ENCODE data around the gene NMUR1. TPM values are rescaled to one million over a fixed set of nuclear protein-coding genes. Genes with fewer than 3 reads are reported as not detected.
A peak's percentile ranks its signal among the peaks of the same experiment; 100 is the strongest.

NMUR1 gene
- total and polyA plus RNA-seq, 2 experiments from 2014 or later = 0.33 to 0.37 TPM

GRCh38 chr2:231554327-231554726, 24.1 kb upstream of the NMUR1 start:
- Histone ChIP-seq H3K36me3 (replicated peaks; ENCODE audit: insufficient read depth, low read depth) (no peaks in the 10 kb centered on the region), H3K9me2 (replicated peaks; ENCODE audit: insufficient read depth) (no peaks in the 10 kb centered on the region), H4K20me1 (ENCODE audit: insufficient read depth, poor library complexity, severe bottlenecking) (no peaks in the 10 kb centered on the region), H3K27ac (peak overlapping the region; percentile 34), H2AFZ (no peak overlapping the region), H3K4me1 (ENCODE audit: insufficient read depth) (no peaks in the 10 kb centered on the region), H3K4me2 (peak overlapping the region; percentile 56), H3K4me3 (no peak overlapping the region), H3K79me2 (no peaks in the 10 kb centered on the region), H3K27me3 (no peaks in the 10 kb centered on the region), H3K9me3 (ENCODE audit: low read depth) (peaks cover 9% of the 10 kb centered on the region)
- no peak for DNase-seq (ENCODE audit: low spot score)
- WGBS (ENCODE audit: low lambda C conversion rate, missing lambda C conversion rate) = 86% methylated on average over 8 of the region's 8 CpGs
- TF ChIP-seq EZH2 (IDR thresholded peaks at IDR 0.05; ENCODE audit: borderline replicate concordance) = no peak
- no peak for TF ChIP-seq EZH2phosphoT487 (IDR thresholded peaks at IDR 0.05; ENCODE audit: low read depth, severe bottlenecking, unreplicated experiment)
- TF ChIP-seq CTCF (IDR thresholded peaks at IDR 0.05; ENCODE audit: poor library complexity) = no peak

DNA sequence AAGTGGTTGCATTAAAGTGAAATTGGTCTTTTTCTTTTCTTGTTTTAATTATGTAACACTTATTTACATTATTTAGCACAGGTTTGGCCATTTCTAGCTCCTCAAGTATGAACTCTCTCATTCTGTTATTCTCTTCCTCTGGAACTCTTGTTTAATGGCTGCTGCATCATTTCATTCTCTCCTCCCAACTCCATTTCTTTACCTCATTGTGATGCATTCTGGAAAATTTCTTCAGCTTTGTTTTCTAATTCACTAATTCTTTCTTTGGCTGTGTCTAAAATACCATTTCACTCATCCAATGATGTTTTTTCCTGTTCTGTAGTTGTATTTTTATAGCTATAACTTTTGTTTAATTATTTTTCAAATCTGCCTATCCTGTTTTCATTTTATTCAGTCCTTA, 22.5 kb upstream of the NMUR1 start:
- Histone ChIP-seq H3K27ac (no peak overlapping the region), H3K4me1 (ENCODE audit: insufficient read depth) (no peaks in the 10 kb centered on the region), H3K9me2 (replicated peaks; ENCODE audit: insufficient read depth) (no peaks in the 10 kb centered on the region), H2AFZ (no peak overlapping the region), H3K79me2 (no peaks in the 10 kb centered on the region), H3K27me3 (no peaks in the 10 kb centered on the region), H3K36me3 (replicated peaks; ENCODE audit: insufficient read depth, low read depth) (no peaks in the 10 kb centered on the region), H3K4me2 (no peak overlapping the region), H3K4me3 (no peak overlapping the region), H4K20me1 (ENCODE audit: insufficient read depth, poor library complexity, severe bottlenecking) (no peaks in the 10 kb centered on the region), H3K9me3 (ENCODE audit: low read depth) (peaks cover 9% of the 10 kb centered on the region)
- DNase-seq (ENCODE audit: low spot score) = no peak
- TF ChIP-seq EZH2 (IDR thresholded peaks at IDR 0.05; ENCODE audit: borderline replicate concordance) (no peak), EZH2phosphoT487 (IDR thresholded peaks at IDR 0.05; ENCODE audit: low read depth, severe bottlenecking, unreplicated experiment) (no peak), CTCF (IDR thresholded peaks at IDR 0.05; ENCODE audit: poor library complexity) (no peak)

GRCh38 chr2:231549446-231550239, 19.4 kb upstream of the NMUR1 start:
- Histone ChIP-seq H4K20me1 (ENCODE audit: insufficient read depth, poor library complexity, severe bottlenecking) (no peaks in the 10 kb centered on the region), H3K9me2 (replicated peaks; ENCODE audit: insufficient read depth) (no peaks in the 10 kb centered on the region), H3K4me3 (no peak overlapping the region), H3K4me1 (ENCODE audit: insufficient read depth) (no peaks in the 10 kb centered on the region), H3K27me3 (no peaks in the 10 kb centered on the region), H2AFZ (no peak overlapping the region), H3K79me2 (no peaks in the 10 kb centered on the region), H3K27ac (no peak overlapping the region), H3K4me2 (no peak overlapping the region), H3K9me3 (ENCODE audit: low read depth) (peaks cover 9% of the 10 kb centered on the region), H3K36me3 (replicated peaks; ENCODE audit: insufficient read depth, low read depth) (no peaks in the 10 kb centered on the region)
- TF ChIP-seq EZH2phosphoT487 (IDR thresholded peaks at IDR 0.05; ENCODE audit: low read depth, severe bottlenecking, unreplicated experiment) (no peak), CTCF (IDR thresholded peaks at IDR 0.05; ENCODE audit: poor library complexity) (no peak)
- DNase-seq (ENCODE audit: low spot score) = no peak
- 85% methylated on average over 13 of the region's 13 CpGs for WGBS (ENCODE audit: low lambda C conversion rate, missing lambda C conversion rate)
